Activated CD8-positive, alpha-beta memory T cell treated with anti-CD3 and anti-CD28 coated beads for 24 hours (primary cell): ENCODE data around the gene XPO1.
"Not testable (repeated sequence)": the region's sequence is repeated elsewhere in the genome, so short reads cannot be mapped to it uniquely, and the experiment has no call there.

Source experiments
- DNase-seq: peaks from one replicate; pipeline ENCODE4 v3.0.0-alpha.2; 2020

The XPO1 gene

DNA sequence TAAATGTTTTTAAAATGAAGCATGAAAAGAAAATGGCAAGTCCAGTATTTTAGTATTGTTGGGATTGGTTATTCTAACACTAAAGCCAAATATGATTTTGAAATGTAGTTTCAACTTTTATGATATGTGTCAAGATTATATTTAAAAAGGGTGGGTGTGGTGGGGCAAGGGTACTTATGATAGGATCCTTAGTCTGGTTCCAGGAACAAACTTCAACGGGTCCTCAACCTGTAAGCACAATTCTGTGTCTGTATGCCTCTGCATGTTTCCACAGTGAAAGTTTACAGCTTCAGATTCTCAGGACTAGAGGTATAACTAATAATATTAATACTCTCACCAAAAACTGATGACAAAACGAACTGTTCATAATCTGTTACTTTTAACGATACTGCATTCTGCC, 73.1 kb downstream of the XPO1 start:
- DNase-seq: no peak

DNA sequence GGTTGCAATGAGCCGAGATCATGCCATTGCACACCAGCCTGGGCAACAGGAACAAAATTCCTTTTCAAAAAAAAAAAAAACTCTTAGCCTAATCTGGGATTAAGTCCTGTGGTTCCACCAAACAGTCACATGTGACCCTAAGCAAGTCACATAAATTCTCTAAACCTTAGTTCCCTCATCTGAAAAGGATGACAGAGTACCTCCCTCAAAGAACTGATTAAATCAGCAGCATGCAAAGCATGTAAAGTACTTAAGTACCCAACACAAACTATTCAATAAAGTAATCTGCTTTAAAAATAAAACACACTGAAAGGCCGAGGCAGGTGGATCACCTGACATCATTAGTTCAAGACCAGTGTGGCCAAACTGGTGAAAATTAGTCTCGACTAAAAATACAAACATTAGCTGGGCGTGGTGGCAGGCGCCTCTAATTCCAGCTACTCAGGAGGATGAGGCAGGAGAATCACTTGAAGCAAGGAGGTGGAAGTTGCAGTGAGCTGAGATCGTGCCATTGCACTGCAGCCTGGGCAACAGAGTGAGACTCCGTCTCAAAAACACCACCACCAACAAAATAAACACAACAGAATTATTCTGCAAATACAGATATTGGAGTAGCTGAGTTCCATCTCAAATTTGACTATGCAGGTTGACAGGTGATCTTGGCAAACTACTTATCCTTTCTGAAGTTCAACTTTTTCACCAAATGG, 74.2 kb downstream of the XPO1 start:
- no peak for DNase-seq

DNA sequence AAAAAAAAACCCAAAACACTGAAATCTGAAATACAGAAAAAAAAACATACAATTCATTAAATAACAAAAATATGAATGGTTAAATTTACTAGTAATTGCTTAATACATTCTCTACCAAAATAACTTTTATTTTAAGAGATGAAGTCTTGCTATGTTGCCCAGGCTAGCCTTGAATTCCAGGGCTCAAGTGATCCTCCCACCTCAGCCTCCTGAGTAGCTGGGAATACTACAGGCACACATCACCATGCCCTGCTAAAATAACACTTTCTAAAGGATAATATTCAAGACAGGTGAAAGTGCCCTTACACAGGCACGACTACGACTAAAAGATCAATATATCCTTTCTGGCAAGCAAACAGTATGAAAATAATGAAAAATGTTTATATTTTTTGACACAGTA, 76.8 kb downstream of the XPO1 start:
- DNase-seq: no peak

DNA sequence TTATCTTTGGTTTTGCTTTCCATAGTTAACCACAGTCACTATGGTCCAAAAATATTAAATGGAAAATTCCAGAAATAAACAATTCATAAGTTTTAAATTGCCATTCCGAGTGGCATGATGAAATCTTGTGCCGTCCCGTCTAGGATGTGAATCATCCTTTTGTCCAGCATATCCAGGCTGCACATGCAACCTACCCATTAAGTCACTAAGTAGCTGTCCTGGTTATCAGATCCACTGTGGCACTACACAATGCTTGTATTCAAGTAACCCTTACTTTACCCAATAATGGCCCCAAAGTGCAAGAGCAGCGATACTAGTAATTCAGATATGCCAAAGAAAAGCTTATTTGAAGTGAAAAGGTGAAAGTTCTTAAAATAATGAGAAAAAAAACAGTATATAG, 78.0 kb downstream of the XPO1 start:
- DNase-seq: no peak

DNA sequence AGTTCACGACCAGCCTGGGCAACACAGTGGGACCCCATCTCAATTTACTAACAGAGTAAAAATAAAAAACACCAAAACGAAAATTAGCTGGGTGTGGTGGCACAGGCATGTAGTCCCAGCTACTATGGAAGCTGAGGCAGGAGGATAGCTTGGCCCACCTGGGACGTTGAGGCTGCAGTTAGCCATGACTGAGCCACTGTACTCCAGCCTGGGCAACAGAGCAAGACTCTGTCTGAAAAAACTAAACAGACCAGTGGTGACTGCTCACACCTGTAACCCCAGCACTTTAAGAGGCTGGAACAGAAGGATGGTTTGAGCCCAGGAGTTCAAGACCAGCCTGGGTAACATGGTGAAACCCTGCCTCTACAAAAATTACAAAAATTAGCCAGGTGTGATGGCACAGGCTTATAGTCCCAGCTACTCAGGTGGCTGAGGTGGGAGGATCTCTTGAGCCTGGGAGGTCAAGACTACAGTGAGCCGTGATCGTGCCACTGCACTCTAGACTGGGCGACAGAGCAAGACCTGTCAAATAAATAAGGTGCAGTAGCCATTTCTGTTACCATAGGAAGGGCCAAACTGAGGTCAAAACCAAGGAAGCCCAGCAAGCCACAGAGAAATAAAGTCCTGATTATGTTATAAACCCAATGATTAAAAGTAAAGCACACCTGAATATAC, 81.3 kb downstream of the XPO1 start:
- DNase-seq: no peak

DNA sequence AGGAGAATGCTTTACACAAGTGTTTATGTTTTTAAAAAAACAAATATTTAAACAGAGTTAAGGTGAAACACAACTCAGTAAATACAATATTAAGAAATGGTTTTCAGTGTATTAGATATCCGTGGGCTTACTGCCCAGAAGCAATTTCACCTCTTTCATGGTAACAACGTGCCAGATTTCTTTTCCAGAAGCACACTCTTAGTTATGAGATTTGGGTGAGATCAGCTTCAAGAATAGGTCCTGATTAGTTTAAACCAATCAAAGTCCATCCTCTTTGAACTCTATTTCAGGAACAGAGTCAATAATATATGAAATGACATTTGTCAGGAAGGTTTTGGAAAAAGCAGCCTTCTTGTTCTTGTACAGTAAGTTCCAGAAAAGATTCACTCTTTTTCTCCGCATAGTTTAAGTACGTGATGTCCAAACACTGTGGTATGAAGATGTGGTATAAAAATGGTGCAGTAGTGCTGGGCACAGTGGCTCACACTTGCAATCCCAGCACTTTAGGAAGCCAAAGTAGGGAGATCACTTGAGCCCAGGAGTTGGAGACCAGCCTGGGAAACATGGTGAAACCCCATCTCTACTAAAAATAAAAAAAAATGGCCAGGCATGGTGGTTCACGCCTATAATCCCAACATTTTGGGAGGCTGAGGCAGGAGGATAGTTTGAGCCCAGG, 81.9 kb downstream of the XPO1 start:
- no peak for DNase-seq

DNA sequence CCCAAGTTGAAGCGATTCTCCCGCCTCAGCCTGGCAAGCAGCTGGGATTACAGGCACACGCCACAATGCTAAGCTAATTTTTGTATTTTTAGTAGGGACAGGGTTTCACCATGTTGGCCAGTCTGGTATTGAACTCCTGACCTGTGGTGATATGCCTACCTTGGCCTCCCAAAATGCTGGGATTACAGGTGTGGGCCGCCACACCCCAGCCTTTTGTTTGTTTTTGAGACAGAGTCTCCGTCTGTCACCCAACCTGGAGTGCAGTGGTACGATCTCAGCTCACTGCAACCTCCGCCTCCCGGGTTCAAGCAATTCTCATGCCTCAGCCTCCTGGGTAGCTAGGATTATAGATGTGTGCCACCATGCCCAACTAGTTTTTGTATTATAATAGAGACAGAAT, 83.2 kb downstream of the XPO1 start:
- not testable (repeated sequence) for DNase-seq

DNA sequence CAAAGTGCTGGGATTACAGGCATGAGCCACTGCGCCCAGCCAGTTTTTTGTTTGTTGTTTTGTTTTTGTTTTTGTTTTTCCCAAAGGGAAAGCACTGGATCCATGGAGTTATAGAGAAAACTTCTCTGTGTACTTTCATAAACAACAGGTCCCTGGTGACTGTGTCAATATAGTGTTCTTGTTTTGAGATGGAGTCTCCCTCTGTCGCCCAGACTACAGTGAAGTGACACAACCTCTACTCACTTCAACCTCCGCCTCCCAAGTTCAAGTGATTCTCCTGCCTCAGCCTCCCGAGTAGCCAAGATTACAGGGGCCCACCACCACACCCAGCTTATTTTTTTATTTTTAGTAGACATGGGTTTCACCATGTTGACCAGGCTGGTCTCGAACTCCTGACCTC, 83.8 kb downstream of the XPO1 start:
- DNase-seq: no peak

DNA sequence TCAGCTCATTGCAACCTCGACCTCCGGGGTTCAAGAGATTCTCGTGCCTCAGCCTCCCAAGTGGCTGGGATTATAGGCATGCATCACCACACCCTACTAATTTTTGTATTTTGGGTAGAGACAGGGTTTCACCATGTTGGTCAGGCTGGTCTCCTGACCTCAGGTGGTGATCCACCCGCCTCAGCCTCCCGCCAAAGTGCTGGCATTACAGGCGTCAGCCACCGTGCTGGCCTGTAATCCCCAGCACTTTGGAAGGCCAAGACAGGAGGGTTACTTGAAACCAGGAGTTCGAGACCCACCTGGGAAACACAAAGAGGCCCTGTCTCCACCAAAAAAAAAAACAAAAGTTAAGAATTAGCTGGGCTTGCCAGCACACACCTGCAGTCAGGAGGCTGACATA, 85.8 kb downstream of the XPO1 start:
- no peak for DNase-seq

DNA sequence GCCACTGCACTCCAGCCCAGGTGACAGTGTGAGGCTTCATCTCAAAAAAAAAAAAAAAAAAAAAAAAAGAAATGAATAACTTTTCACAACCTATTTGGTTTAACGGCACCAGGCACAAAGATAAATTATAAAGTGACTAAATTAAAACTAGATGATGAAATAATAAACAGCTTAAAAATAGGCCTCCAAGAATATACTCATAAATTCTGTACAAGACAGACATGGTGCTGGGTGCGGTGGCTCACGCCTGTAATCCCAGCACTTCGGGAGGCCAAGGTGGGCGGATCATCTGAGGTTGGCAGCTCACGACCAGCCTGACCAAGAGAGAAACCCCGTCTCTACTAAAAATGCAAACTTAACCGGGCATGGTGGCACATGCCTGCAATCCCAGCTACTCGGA, 87.0 kb downstream of the XPO1 start:
- no peak for DNase-seq

DNA sequence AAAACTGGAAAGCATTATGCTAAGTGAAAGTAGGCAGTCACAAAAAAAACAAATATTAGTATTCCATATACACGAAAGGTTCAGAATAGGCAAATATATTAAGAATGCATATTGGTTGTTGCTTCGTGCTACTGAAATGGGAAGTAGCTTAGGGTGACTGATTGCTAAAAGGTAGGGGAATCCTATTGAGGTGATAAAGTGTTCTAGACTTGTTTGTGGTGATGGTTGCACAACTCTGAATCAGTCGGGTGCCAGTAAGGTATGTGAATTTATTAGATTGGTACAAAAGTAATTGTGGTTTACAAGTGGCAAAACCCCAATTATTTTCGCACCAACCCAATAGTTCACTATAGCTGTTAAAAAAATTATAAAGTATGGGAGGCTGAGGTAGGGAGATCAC, 88.0 kb downstream of the XPO1 start:
- no peak for DNase-seq

DNA sequence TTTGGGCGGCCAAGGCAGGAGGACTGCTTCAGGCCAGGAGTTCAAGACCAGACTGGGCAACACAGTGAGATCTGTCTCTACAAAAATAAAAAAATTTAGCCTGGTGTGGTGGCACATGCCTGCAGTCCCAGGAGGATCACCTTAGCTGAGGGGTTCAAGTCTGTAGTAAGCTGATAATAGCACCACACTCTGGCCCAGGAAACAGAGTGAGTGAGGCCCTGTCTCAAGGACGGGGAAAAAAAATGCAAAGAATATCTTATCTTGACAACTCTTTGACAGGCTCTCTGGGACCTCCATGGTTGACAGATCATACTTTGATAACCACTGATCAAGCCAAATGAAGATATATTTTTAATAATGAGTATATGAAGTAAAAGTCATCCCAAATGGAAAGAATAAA, 89.9 kb downstream of the XPO1 start:
- no peak for DNase-seq

DNA sequence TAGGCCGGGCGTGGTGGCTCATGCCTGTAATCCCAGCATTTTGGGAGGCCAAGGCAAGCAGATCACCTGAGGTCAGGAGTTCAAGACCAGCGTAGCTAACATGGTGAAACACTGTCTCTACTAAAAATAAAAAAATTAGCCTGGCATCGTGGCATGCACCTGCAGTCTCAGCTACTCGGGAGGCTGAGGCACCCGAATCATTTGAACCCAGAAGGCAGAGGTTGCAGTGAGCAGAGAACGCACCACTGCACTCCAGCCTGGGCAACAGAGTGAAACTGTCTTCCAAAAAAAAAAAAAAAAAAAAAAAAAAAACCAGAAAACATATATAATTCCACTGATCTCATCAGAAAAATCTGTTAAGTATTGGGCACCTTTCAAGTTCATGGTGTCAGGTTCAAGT, 91.2 kb downstream of the XPO1 start:
- DNase-seq: not testable (repeated sequence)

DNA sequence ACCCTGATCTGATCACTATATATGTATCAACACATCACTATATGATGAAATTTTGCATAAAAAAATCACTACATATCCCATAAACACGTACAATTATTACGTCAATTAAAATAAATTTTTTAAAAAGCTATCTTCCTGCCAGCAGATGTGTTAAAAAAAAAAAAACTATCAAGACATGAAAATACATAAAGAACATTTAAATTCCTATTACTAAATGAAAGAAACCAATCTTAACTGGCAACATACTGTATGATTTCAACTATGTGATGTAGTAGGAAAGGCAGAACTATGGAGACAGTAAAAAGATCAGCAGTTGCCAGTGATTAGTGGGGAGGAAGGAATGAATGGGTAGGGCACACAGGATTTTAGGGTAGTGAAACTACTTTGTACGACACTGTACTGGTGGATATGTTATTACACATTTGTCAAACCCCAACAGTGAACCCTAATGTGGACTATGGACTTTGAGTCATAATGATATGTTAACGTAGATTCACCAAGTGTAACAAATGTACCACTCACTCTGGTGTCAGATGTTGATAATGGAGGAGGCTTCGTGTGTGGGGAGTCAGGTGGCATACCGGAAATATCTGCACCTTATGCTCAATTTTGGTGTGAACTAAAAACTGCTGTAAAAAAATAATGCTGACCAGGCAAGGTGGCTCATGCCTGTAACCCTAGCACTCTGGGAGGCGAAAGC, 94.7 kb downstream of the XPO1 start:
- no peak for DNase-seq

DNA sequence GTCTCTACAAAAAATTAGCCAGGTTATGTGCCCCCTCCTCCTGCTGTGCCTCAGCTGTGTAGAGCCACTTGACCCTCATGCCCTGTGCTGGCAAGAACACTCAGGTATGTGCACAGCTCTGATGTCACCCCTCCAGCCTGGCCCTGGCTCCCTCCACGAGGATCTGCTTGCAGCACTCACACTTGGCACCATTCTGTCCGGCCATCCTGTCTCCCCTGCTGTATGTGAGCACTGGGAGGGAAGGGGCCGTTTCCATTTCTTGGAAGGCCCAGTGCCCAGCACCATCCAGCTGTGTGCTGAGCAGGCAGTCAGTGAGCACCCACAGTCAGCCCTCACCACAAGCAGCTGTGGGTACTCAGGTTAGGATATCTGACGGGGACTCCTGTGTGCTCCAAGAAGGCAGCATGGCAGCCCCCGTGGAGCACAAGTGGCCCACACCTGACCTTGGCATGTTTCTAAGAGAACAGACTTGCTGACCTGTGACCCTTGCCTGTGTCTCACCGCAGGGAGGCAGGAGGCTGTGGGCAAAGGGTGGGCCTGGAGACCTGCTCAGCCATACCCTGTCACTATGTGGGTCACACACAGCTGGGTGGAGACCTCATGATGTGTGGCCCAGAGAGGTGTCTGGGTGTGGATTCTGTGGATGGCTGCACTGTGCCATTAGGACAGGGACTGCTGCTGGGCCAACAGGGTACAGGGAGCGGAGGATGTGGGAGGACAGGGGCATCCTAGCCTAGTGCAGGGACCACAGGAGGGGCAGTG, 98.7 kb downstream of the XPO1 start:
- no peak for DNase-seq

DNA sequence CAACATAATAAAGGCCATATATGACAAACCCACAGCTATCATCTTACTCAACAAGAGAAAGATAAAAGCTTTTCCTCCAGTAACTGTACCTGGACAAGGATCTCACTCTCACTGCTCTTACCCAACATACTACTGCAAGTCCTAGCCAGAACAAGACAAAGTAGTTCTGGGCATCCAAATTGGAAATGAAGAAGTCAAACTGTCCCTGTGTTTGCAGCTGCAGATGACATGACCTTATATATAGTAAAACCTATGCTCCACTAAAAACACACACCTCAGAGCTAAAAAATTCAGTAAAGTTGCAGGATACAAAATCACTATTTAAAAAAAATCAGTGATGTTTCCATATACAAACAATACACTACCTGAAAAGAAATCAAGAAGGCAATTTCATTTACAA, 99.5 kb downstream of the XPO1 start:
- DNase-seq: no peak

DNA sequence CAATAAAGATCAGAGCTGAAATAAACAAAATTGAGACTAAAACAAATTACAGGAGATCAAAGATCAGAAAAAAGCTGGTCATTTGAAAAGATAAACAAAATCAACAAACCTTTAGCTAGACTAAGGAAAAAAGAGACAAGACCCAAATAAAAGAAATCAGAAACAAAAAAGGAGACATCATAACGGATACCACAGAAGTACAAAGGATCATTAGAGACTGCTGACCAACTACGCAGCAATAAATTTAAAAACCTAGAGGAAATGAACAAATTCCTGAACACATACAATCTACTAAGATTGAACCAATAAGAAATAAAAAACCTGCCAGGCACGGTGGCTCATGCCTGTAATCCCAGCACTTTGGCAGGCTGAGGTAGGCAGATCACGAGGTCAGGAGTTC, 101.0 kb downstream of the XPO1 start:
- no peak for DNase-seq

DNA sequence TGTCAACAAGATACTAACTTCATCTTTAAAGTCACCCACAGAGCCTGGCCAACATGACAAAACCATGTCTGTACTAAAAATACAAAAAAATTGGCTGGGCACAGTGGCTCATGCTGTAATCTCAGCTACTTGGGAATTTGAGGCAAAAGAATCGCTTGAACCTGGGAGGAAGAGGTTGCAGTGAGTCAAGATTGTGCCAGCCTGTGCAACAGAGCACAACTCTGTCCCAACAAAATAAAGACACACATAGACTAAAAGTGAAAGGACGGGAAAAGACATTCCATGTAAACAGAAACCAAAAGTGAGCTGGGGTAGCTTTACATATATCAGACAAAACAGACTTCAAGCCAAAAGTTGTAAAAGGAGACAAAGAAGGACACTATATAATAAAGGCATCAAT, 102.1 kb downstream of the XPO1 start:
- DNase-seq: no peak

DNA sequence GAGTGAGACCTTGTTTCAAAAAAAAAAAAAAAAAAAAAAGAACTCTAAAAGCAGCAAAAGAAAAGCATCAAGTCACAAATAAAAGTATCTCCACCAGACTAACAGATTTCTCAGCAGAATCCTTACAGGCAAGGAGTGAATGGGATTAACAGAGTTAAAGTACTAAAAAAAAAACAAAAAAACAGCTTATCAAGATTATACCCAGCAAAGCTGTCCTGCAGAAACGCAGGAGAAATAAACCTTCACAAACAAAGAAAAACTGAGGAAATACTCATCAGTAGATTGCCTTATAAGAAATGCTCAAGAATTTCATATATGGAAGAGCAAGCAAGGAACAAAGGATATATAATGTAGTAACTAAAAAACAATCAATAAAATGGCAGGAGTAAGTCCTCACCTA, 102.9 kb downstream of the XPO1 start:
- DNase-seq: no peak

DNA sequence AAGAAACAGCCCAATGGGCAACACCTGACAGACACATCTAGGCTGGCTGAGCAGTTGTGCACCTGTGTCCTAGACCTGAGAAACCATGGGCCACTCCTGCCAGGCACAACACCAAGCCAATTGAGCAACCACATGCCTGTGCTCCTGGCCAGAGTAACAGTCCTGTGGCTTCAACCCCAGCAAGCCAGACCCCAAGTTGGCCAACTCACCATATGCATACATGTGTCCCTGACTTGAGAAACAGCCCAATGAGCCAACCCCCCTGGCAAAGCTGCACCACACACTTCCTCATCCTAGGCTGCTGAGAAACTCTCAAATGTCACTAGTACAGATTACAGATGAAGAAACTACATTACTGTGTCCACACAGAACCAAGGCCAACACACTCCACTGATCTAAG, 103.8 kb downstream of the XPO1 start:
- DNase-seq: no peak

DNA sequence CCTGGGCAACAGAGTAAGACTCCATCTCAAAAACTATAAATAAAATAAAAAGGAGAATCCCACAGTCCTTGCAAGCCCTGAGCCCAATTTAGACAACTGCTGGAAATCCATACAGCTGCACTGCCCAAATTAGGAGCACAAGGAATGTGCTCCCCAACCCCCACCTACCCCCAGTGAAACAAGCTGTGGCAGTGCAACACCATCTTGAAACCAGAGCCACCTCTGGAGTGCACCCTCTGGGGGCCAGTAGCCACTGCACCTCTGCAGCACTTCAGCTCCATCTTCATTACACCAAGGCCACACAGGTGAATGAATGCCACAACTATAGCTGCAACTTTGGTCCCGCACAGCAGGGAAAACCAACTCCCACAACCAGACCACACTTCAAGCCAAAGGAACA, 104.5 kb downstream of the XPO1 start:
- DNase-seq: no peak

DNA sequence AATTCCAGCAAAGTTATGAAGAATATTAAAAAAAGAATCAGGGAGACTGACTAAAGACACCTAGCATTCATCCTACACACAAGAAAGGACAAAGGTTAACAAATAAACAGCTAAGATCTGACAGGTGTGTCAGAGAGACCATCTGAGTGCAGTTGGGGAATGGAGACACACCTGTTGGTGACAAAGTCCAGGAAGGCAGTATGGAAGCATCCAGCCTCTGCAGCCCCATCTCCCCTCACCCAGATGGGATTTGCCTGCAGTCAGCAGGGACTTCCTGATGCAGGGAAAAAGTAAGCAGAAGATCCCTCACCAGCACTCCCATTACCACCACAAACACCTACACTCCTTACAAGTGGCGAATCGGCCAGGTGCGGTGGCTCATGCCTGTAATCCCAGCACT, 105.2 kb downstream of the XPO1 start:
- no peak for DNase-seq

DNA sequence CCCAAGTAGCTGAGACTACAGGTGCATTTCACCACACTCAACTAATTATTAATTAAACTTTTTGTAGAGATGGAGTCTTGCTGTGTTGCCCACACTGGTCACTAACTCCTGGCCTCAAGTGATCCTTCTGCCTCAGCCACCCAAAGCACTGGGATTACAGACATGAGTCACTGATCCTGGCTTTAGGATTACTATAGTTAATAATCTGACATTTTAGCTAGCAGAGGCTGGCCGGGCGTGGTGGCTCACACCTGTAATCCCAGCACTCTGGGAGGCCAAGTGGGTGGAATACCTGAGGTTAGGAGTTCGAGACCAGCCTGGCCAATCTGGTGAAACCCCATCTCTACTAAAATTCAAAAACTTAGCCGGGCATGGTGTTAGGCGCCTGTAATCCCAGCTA, 106.8 kb downstream of the XPO1 start:
- no peak for DNase-seq
